Measurements from ENCODE around the gene ACTRT2.

The ACTRT2 gene

GRCh38 chr1:3002349-3003038 lies 18.8 kb upstream of the ACTRT2 start:
- TF ChIP-seq CREB5 (CRISPR knock-in tag; IDR thresholded peaks at IDR 0.05; ENCODE audit: low read depth) = no peak
- no peak for TF ChIP-seq POU6F1 (CRISPR knock-in tag; IDR thresholded peaks at IDR 0.05; ENCODE audit: borderline replicate concordance, low read depth)
- TF ChIP-seq GLIS3 (CRISPR knock-in tag; IDR thresholded peaks at IDR 0.05) = no peak
- no peak for TF ChIP-seq ARNTL (CRISPR knock-in tag; IDR thresholded peaks at IDR 0.05; ENCODE audit: borderline replicate concordance, low read depth)
- no peak for TF ChIP-seq ZNF565 (CRISPR knock-in tag; conservative IDR thresholded peaks at IDR 0.05; ENCODE audit: low read depth)
- no peak for TF ChIP-seq ZNF70 (CRISPR knock-in tag; IDR thresholded peaks at IDR 0.05)
- no peak for TF ChIP-seq BACH2 (CRISPR knock-in tag; IDR thresholded peaks at IDR 0.05; ENCODE audit: borderline replicate concordance)
- no peak for TF ChIP-seq ZNF8 (CRISPR knock-in tag; IDR thresholded peaks at IDR 0.05)
- TF ChIP-seq ZC3H10 (CRISPR knock-in tag; IDR thresholded peaks at IDR 0.05) = no peak
- TF ChIP-seq CSRNP3 (CRISPR knock-in tag; IDR thresholded peaks at IDR 0.05) = no peak
- no peak for TF ChIP-seq RARB (CRISPR knock-in tag; IDR thresholded peaks at IDR 0.05)
- no peak for TF ChIP-seq PPARA (CRISPR knock-in tag; IDR thresholded peaks at IDR 0.05; ENCODE audit: borderline replicate concordance)
- TF ChIP-seq ISL1 (CRISPR knock-in tag; IDR thresholded peaks at IDR 0.05) = no peak
- no peak for TF ChIP-seq TOX (CRISPR knock-in tag; IDR thresholded peaks at IDR 0.05; ENCODE audit: borderline replicate concordance)
- no peak for TF ChIP-seq ZFP3 (CRISPR knock-in tag; IDR thresholded peaks at IDR 0.05)
- TF ChIP-seq ESRRG (CRISPR knock-in tag; IDR thresholded peaks at IDR 0.05) = no peak

GRCh38 chr1:3003039-3003940 lies 18.0 kb upstream of the ACTRT2 start:
- TF ChIP-seq ZFP30 (CRISPR knock-in tag; IDR thresholded peaks at IDR 0.05) (no peak), ZFP3 (CRISPR knock-in tag; IDR thresholded peaks at IDR 0.05) (no peak), ZNF565 (CRISPR knock-in tag; conservative IDR thresholded peaks at IDR 0.05; ENCODE audit: low read depth) (no peak)
- ATAC-seq = no peak

More at GRCh38 chr1:3002349-3003038, 18.8 kb upstream of the ACTRT2 start:
- no peak for ATAC-seq

GRCh38 chr1:3003941-3004270 lies 17.4 kb upstream of the ACTRT2 start:
- TF ChIP-seq PPARA (CRISPR knock-in tag; IDR thresholded peaks at IDR 0.05; ENCODE audit: borderline replicate concordance) (no peak), PATZ1 (CRISPR knock-in tag; IDR thresholded peaks at IDR 0.05; ENCODE audit: borderline replicate concordance) (no peak), CSDC2 (CRISPR knock-in tag; IDR thresholded peaks at IDR 0.05) (no peak), ZFP30 (CRISPR knock-in tag; IDR thresholded peaks at IDR 0.05) (no peak), ZFP3 (CRISPR knock-in tag; IDR thresholded peaks at IDR 0.05) (no peak), ZNF8 (CRISPR knock-in tag; IDR thresholded peaks at IDR 0.05) (no peak), ESRRG (CRISPR knock-in tag; IDR thresholded peaks at IDR 0.05) (no peak)
- ATAC-seq = no peak

Measured in SK-N-SH treated with all-trans-retinoic acid at 6 μM for 48 hours (cell line).